Endothelial cell of umbilical vein (primary cell): ENCODE results near the gene PYCR2.

Experiments
- EZH2 ChIP-seq: IDR thresholded peaks from 2 replicates; pipeline ENCODE4 v1.6.1; 2012; ENCODE audit warnings: borderline replicate concordance, low read depth, mild to moderate bottlenecking, moderate library complexity, low read length, inconsistent platforms; ENCODE audit not compliant: severe bottlenecking
- FOS ChIP-seq: IDR thresholded peaks from 2 replicates; pipeline ENCODE4 v1.6.1; 2011; ENCODE audit warnings: mild to moderate bottlenecking, low read length, moderate library complexity, borderline replicate concordance; ENCODE audit not compliant: insufficient read depth
- GATA2 ChIP-seq: IDR thresholded peaks from 2 replicates; pipeline ENCODE4 v1.7.0; 2011; ENCODE audit warnings: low read depth, mild to moderate bottlenecking, moderate library complexity, mixed read lengths, low read length; ENCODE audit not compliant: insufficient read length, insufficient read depth
- JUN ChIP-seq: IDR thresholded peaks from 2 replicates; pipeline ENCODE4 v1.6.1; 2011; ENCODE audit warnings: borderline replicate concordance, low read depth; ENCODE audit not compliant: insufficient read length, insufficient read depth
- MYC ChIP-seq: IDR thresholded peaks from one replicate; pipeline ENCODE4 v1.6.1; 2011; ENCODE audit warnings: mild to moderate bottlenecking, low read depth, low read length
- POLR2A ChIP-seq: IDR thresholded peaks from 2 replicates; pipeline ENCODE4 v1.6.1; 2012; ENCODE audit warnings: low read depth, mild to moderate bottlenecking, control low read depth, low read length
- POLR2AphosphoS5 ChIP-seq: IDR thresholded peaks from 2 replicates; pipeline ENCODE4 v1.6.1; 2012; ENCODE audit warnings: low read depth, mild to moderate bottlenecking, control low read depth, low read length, moderate library complexity; ENCODE audit not compliant: insufficient read depth
- TF ChIP-seq, protein P1 (sequence below), 2 donors: IDR thresholded peaks; 1 replicate in 1 of 2; 2 replicates in 1 of 2; pipeline ENCODE4 v1.5.1; 2011; ENCODE audit warnings: low read length in 2 of 2, mild to moderate bottlenecking in 2 of 2, moderate library complexity in 2 of 2, control low read depth in 1 of 2, inconsistent platforms in 1 of 2, low read depth in 1 of 2; ENCODE audit not compliant: insufficient read depth in 1 of 2; ENCODE audit errors: extremely low read depth in 1 of 2
- TF ChIP-seq, protein P2 (sequence below): IDR thresholded peaks from 2 replicates; pipeline ENCODE4 v1.6.1; 2011; ENCODE audit not compliant: insufficient read depth, insufficient read length

DNA sequence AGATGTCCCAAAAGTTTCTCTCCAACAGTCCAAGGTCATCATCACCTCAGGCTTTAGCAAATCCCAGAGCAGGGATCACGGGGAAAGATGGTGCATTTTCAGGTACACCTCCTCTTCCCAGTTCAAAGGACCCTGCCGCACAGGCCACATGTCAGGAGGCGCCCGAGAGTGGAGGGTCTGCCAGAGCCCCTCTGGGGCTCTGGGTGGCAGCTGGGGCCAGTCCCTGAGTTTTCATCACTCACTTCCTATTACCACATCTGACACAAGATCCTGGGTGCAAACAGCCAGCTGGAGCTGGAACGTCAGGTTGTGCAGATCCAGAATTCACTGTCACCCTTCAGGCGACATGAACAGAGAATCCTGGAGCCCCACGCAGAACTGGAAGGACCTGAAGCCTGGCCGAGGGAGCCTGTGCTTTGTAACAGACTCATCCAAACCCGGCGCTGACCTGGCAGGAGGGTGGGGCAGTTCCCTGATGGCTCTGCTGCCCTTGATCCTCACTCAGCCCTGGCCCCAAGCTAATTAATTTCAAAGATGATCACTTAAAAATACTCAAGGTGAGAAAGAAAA lies 50.7 kb downstream of the PYCR2 start:
- TF ChIP-seq, protein P1, sequence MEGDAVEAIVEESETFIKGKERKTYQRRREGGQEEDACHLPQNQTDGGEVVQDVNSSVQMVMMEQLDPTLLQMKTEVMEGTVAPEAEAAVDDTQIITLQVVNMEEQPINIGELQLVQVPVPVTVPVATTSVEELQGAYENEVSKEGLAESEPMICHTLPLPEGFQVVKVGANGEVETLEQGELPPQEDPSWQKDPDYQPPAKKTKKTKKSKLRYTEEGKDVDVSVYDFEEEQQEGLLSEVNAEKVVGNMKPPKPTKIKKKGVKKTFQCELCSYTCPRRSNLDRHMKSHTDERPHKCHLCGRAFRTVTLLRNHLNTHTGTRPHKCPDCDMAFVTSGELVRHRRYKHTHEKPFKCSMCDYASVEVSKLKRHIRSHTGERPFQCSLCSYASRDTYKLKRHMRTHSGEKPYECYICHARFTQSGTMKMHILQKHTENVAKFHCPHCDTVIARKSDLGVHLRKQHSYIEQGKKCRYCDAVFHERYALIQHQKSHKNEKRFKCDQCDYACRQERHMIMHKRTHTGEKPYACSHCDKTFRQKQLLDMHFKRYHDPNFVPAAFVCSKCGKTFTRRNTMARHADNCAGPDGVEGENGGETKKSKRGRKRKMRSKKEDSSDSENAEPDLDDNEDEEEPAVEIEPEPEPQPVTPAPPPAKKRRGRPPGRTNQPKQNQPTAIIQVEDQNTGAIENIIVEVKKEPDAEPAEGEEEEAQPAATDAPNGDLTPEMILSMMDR (IDR thresholded peaks at IDR 0.05; ENCODE audit: extremely low read depth in 1 of 2, insufficient read depth in 1 of 2, low read depth in 1 of 2, low read length in 2 of 2): no peak
- TF ChIP-seq POLR2A (no peak), FOS (no peak), EZH2 (no peak), POLR2AphosphoS5 (no peak), GATA2 (no peak), JUN (no peak), MYC (no peak)
- TF ChIP-seq, protein P2, sequence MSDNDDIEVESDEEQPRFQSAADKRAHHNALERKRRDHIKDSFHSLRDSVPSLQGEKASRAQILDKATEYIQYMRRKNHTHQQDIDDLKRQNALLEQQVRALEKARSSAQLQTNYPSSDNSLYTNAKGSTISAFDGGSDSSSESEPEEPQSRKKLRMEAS: no peak
